Panc1 (cell line): ENCODE measurements around the gene CASTOR1. TPM values are rescaled to one million over a fixed set of nuclear protein-coding genes. Genes with fewer than 3 reads are reported as not detected.

Experiments
- ATAC-seq: fragments of 200-7000 bp; cut with Tn5 transposase; 2 replicates; pipeline ENCODE4 v1.9.1; 2020; ENCODE audit warnings: mild to moderate bottlenecking, moderate library complexity
- BruUV-seq: library from RNA; stranded (reverse); fragments of 400-500 nt; replicated peaks from 2 replicates; lab custom pipeline; 2021; lab: Mats Ljungman, UMichigan
- CTCF ChIA-PET: fragments of 300-600 bp; sonication (Branson Sonifier 250); formaldehyde crosslinking; loops from one replicate; lab custom pipeline; 2022; ENCODE audit warnings: antibody characterized with exemption; lab: Charles Lee
- POLR2A ChIA-PET: fragments of 300-600 bp; sonication (Branson Sonifier 250); formaldehyde crosslinking; loops from one replicate; lab custom pipeline; 2022; ENCODE audit warnings: antibody characterized with exemption; lab: Charles Lee
- DNase-seq: peaks from one replicate; pipeline ENCODE4 v3.0.0-alpha.2; 2010; ENCODE audit warnings: low read depth, low spot score
- H3K27ac ChIP-seq: 2 replicates; pipeline ENCODE4 v1.5.1; 2011; ENCODE audit warnings: mild to moderate bottlenecking, low read length, inconsistent platforms
- H3K27me3 ChIP-seq: fragments of 200-500 bp; sonication (Bioruptor generic); 2 replicates; pipeline ENCODE4 v1.6.0; 2014; ENCODE audit warnings: low read length, inconsistent platforms; ENCODE audit not compliant: control insufficient read depth, insufficient read depth
- H3K36me3 ChIP-seq: fragments of 200-500 bp; sonication (Bioruptor generic); 2 replicates; pipeline ENCODE4 v1.5.1; 2014; ENCODE audit warnings: inconsistent platforms, mild to moderate bottlenecking, low read length, moderate library complexity; ENCODE audit not compliant: control insufficient read depth, insufficient read depth
- H3K4me1 ChIP-seq: 2 replicates; pipeline ENCODE4 v1.5.1; 2011; ENCODE audit warnings: inconsistent platforms, mild to moderate bottlenecking, low read length, moderate library complexity; ENCODE audit not compliant: control insufficient read depth, insufficient read depth
- H3K4me3 ChIP-seq, 2 experiments: 2 replicates each; pipeline ENCODE4 v1.5.1; 2011 to 2012; ENCODE audit warnings: low read depth in 2 of 2, low read length in 2 of 2, mild to moderate bottlenecking in 2 of 2, inconsistent platforms in 1 of 2, moderate library complexity in 1 of 2
- H3K9me3 ChIP-seq: fragments of 200-500 bp; sonication (Bioruptor generic); 2 replicates; pipeline ENCODE4 v1.5.1; 2014; ENCODE audit warnings: low read depth, mild to moderate bottlenecking, inconsistent platforms, low read length, moderate library complexity; ENCODE audit not compliant: control insufficient read depth, insufficient read depth
- SIN3A ChIP-seq: IDR thresholded peaks from 2 replicates; pipeline ENCODE4 v1.6.1; 2012; ENCODE audit warnings: low read depth, mild to moderate bottlenecking, low read length, moderate library complexity, borderline replicate concordance; ENCODE audit not compliant: insufficient read depth
- TCF7L2 ChIP-seq: IDR thresholded peaks from 2 replicates; pipeline ENCODE4 v1.6.1; 2011; ENCODE audit warnings: mild to moderate bottlenecking, low read depth, low read length, inconsistent platforms
- in situ Hi-C: cut with HindIII; loops from 2 replicates; pipeline ENCODE4 v1.10.0; 2016; ENCODE audit warnings: low sequenced_read_pairs, low pct_unique_long_range_greater_than_20kb
- intact Hi-C: fragments of 100-400 bp; cut with micrococcal nuclease; formaldehyde crosslinking; loops from one replicate; pipeline ENCODE4 v1.10.0; 2022; ENCODE audit not compliant: unreplicated experiment
- total RNA-seq: library from RNA; stranded (reverse); gene quantifications from one replicate; pipeline ENCODE4 v1.2.1, GENCODE V29; 2021; ENCODE audit not compliant: unreplicated experiment
- TF ChIP-seq, protein P1 (sequence below), 2 experiments: IDR thresholded peaks; 2 replicates each; pipeline ENCODE4 v1.6.1; 2011 to 2012; ENCODE audit warnings: low read depth in 2 of 2, control low read depth in 1 of 2, low read length in 1 of 2, mild to moderate bottlenecking in 1 of 2, moderate library complexity in 1 of 2; ENCODE audit not compliant: insufficient read depth in 1 of 2
- TF ChIP-seq, protein P2 (sequence below): fragments of 450-650 bp; IDR thresholded peaks from 2 replicates; pipeline ENCODE4 v1.5.1; 2017; ENCODE audit warnings: mild to moderate bottlenecking

CASTOR1 gene
- total RNA-seq, 1 experiment from 2014 or later, result 6.7 TPM

DNA sequence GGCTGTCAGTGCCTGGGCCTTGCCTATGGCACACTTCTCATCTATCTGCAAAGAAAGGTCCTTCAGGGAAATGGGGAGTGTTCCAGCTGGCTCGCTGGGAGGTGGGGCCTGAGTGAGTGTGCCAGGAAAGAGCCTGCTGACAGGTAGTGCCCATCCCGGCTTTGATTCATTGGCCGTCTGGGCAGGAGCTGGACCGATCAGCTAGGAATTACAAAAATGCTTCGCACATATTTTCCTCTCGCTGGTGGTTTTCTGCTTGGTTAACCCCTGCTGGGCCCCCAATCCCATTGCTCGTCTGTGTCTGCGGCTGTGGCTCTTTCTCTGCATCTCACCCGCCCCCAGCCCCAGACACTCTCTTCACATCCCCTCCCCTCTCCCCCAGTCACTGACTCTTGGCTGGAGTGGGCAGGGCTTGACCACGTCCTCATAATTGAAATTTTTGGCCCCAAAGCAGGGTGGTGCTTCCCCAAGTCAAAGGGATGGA is 53.6 kb downstream of the CASTOR1 start:
- CTCF ChIA-PET, result no interaction called here
- BruUV-seq, result no TSS peak
- Histone ChIP-seq H3K36me3 (no peaks in the 10 kb centered on the region), H3K27ac (peak overlapping the region; percentile 95), H3K4me3 (no peak overlapping the region), H3K4me1 (peaks cover 69% of the 10 kb centered on the region), H3K9me3 (no peaks in the 10 kb centered on the region), H3K27me3 (no peaks in the 10 kb centered on the region)
- in situ Hi-C loops, result no loop called here
- TF ChIP-seq, protein P1, sequence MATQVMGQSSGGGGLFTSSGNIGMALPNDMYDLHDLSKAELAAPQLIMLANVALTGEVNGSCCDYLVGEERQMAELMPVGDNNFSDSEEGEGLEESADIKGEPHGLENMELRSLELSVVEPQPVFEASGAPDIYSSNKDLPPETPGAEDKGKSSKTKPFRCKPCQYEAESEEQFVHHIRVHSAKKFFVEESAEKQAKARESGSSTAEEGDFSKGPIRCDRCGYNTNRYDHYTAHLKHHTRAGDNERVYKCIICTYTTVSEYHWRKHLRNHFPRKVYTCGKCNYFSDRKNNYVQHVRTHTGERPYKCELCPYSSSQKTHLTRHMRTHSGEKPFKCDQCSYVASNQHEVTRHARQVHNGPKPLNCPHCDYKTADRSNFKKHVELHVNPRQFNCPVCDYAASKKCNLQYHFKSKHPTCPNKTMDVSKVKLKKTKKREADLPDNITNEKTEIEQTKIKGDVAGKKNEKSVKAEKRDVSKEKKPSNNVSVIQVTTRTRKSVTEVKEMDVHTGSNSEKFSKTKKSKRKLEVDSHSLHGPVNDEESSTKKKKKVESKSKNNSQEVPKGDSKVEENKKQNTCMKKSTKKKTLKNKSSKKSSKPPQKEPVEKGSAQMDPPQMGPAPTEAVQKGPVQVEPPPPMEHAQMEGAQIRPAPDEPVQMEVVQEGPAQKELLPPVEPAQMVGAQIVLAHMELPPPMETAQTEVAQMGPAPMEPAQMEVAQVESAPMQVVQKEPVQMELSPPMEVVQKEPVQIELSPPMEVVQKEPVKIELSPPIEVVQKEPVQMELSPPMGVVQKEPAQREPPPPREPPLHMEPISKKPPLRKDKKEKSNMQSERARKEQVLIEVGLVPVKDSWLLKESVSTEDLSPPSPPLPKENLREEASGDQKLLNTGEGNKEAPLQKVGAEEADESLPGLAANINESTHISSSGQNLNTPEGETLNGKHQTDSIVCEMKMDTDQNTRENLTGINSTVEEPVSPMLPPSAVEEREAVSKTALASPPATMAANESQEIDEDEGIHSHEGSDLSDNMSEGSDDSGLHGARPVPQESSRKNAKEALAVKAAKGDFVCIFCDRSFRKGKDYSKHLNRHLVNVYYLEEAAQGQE (IDR thresholded peaks at IDR 0.05; ENCODE audit: insufficient read depth in 1 of 2, low read depth in 2 of 2, low read length in 1 of 2), result no peak
- TF ChIP-seq TCF7L2, result no peak
- TF ChIP-seq, protein P2, sequence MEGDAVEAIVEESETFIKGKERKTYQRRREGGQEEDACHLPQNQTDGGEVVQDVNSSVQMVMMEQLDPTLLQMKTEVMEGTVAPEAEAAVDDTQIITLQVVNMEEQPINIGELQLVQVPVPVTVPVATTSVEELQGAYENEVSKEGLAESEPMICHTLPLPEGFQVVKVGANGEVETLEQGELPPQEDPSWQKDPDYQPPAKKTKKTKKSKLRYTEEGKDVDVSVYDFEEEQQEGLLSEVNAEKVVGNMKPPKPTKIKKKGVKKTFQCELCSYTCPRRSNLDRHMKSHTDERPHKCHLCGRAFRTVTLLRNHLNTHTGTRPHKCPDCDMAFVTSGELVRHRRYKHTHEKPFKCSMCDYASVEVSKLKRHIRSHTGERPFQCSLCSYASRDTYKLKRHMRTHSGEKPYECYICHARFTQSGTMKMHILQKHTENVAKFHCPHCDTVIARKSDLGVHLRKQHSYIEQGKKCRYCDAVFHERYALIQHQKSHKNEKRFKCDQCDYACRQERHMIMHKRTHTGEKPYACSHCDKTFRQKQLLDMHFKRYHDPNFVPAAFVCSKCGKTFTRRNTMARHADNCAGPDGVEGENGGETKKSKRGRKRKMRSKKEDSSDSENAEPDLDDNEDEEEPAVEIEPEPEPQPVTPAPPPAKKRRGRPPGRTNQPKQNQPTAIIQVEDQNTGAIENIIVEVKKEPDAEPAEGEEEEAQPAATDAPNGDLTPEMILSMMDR, result no peak
- TF ChIP-seq SIN3A, result no peak
- DNase-seq (no peak), ATAC-seq (peak; percentile 59)
- intact Hi-C loops, result no loop called here
- POLR2A ChIA-PET, result no interaction called here

Other genes starting within 250 kb of the CASTOR1 start
- gene HORMAD2, start 209.0 kb downstream of the CASTOR1 start, total RNA-seq, result not detected
- gene LIF, start 42.7 kb downstream of the CASTOR1 start, total RNA-seq, result 34.4 TPM
- gene OSM, start 22.7 kb downstream of the CASTOR1 start, total RNA-seq, result not detected
- gene TBC1D10A, start 37.4 kb upstream of the CASTOR1 start, total RNA-seq, result 14.9 TPM
- 176 TPM for gene SF3A1, start 67.4 kb upstream of the CASTOR1 start, total RNA-seq
- gene CCDC157, start 67.5 kb upstream of the CASTOR1 start, total RNA-seq, result 2.1 TPM
- 35.8 TPM for gene RNF215, start 97.9 kb upstream of the CASTOR1 start, total RNA-seq
- 10.7 TPM for gene SEC14L2, start 107.5 kb upstream of the CASTOR1 start, total RNA-seq
- gene MTFP1, start 136.3 kb upstream of the CASTOR1 start, total RNA-seq, result 21.5 TPM
- not detected for gene SEC14L3, start 182.5 kb upstream of the CASTOR1 start, total RNA-seq
- 2.4 TPM for gene SEC14L4, start 216.2 kb upstream of the CASTOR1 start, total RNA-seq